ENCODE measurements around the gene PLEKHM2.
A peak's percentile ranks its signal among the peaks of the same experiment; 100 is the strongest.

Gene PLEKHM2

GRCh38 chr1:15719381-15720120 is 35.4 kb downstream of the PLEKHM2 start:
- Histone ChIP-seq H3K9me2 (ENCODE audit: low read depth, low read length) (no peaks in the 10 kb centered on the region), H4K20me1 (ENCODE audit: insufficient read depth, low read length) (no peaks in the 10 kb centered on the region), H3K4me1 (ENCODE audit: insufficient read depth, low read length, severe bottlenecking) (no peaks in the 10 kb centered on the region), H3K79me2 (ENCODE audit: insufficient read depth, low read length) (no peaks in the 10 kb centered on the region), H3K27me3 (ENCODE audit: insufficient read depth, low read length) (no peaks in the 10 kb centered on the region), H3K27ac (ENCODE audit: low read depth, low read length, poor library complexity, severe bottlenecking) (no peak overlapping the region), H3K4me3 (ENCODE audit: low read depth, low read length, poor library complexity, severe bottlenecking) (no peak overlapping the region), H3K9ac (ENCODE audit: low read length) (no peak overlapping the region), H3K36me3 (ENCODE audit: insufficient read depth, low read length) (peaks cover 30% of the 10 kb centered on the region; the same call in 1 of the 2 replicates), H3F3A (ENCODE audit: insufficient read depth, low read length) (no peaks in the 10 kb centered on the region), H2AFZ (ENCODE audit: low read length) (no peak overlapping the region), H3K4me2 (ENCODE audit: low read length) (no peak overlapping the region), H3K9me3 (ENCODE audit: low read length) (no peaks in the 10 kb centered on the region)
- TF ChIP-seq CTCF (IDR thresholded peaks at IDR 0.05; ENCODE audit: low read length) (peak; percentile 30; the same call in 1 of the 2 replicates), EZH2 (IDR thresholded peaks at IDR 0.05; ENCODE audit: borderline replicate concordance, low read length) (no peak)

- no peak for TF ChIP-seq EZH2 (IDR thresholded peaks at IDR 0.05; ENCODE audit: borderline replicate concordance, low read length)
- TF ChIP-seq CTCF (IDR thresholded peaks at IDR 0.05; ENCODE audit: low read length), result no peak
These were observed 36.7 kb downstream of the PLEKHM2 start for GRCh38 chr1:15720861-15721260.

GRCh38 chr1:15722411-15722810 is 38.3 kb downstream of the PLEKHM2 start:
- no peak overlapping the region for H3K4me3 ChIP-seq (ENCODE audit: low read depth, low read length, poor library complexity, severe bottlenecking)
- H3K4me2 ChIP-seq (ENCODE audit: low read length), result no peak overlapping the region
- no peaks in the 10 kb centered on the region for H3K4me1 ChIP-seq (ENCODE audit: insufficient read depth, low read length, severe bottlenecking)
- no peaks in the 10 kb centered on the region for H3K9me3 ChIP-seq (ENCODE audit: low read length)
- no peaks in the 10 kb centered on the region for H3K79me2 ChIP-seq (ENCODE audit: insufficient read depth, low read length)
- H3F3A ChIP-seq (ENCODE audit: insufficient read depth, low read length), result no peaks in the 10 kb centered on the region
- no peaks in the 10 kb centered on the region for H3K9me2 ChIP-seq (ENCODE audit: low read depth, low read length)
- H4K20me1 ChIP-seq (ENCODE audit: insufficient read depth, low read length), result no peaks in the 10 kb centered on the region
- TF ChIP-seq CTCF (IDR thresholded peaks at IDR 0.05; ENCODE audit: low read length) (no peak), EZH2 (IDR thresholded peaks at IDR 0.05; ENCODE audit: borderline replicate concordance, low read length) (no peak)
- no peaks in the 10 kb centered on the region for H3K27me3 ChIP-seq (ENCODE audit: insufficient read depth, low read length)
- H3K27ac ChIP-seq (ENCODE audit: low read depth, low read length, poor library complexity, severe bottlenecking), result no peak overlapping the region
- H3K9ac ChIP-seq (ENCODE audit: low read length), result no peak overlapping the region
- H3K36me3 ChIP-seq (ENCODE audit: insufficient read depth, low read length), result peaks cover 31% of the 10 kb centered on the region
- H2AFZ ChIP-seq (ENCODE audit: low read length), result no peak overlapping the region

More at GRCh38 chr1:15720861-15721260, 36.7 kb downstream of the PLEKHM2 start:
- no peaks in the 10 kb centered on the region for H3K27me3 ChIP-seq (ENCODE audit: insufficient read depth, low read length)
- H3K4me2 ChIP-seq (ENCODE audit: low read length), result no peak overlapping the region
- H3K36me3 ChIP-seq (ENCODE audit: insufficient read depth, low read length), result peaks cover 33% of the 10 kb centered on the region; the same call in 1 of the 2 replicates
- H4K20me1 ChIP-seq (ENCODE audit: insufficient read depth, low read length), result no peaks in the 10 kb centered on the region
- no peak overlapping the region for H3K4me3 ChIP-seq (ENCODE audit: low read depth, low read length, poor library complexity, severe bottlenecking)
- H3K9ac ChIP-seq (ENCODE audit: low read length), result no peak overlapping the region
- no peak overlapping the region for H3K27ac ChIP-seq (ENCODE audit: low read depth, low read length, poor library complexity, severe bottlenecking)
- H3F3A ChIP-seq (ENCODE audit: insufficient read depth, low read length), result no peaks in the 10 kb centered on the region
- no peaks in the 10 kb centered on the region for H3K4me1 ChIP-seq (ENCODE audit: insufficient read depth, low read length, severe bottlenecking)
- H2AFZ ChIP-seq (ENCODE audit: low read length), result no peak overlapping the region
- no peaks in the 10 kb centered on the region for H3K79me2 ChIP-seq (ENCODE audit: insufficient read depth, low read length)
- no peaks in the 10 kb centered on the region for H3K9me3 ChIP-seq (ENCODE audit: low read length)
- H3K9me2 ChIP-seq (ENCODE audit: low read depth, low read length), result no peaks in the 10 kb centered on the region

Data from OCI-LY1 (cell line).